Activated T-cell treated with anti-CD3 and anti-CD28 coated beads for 24 hours (primary cell): ENCODE results near the gene KRT73.

Source experiments
- DNase-seq: peaks from one replicate; pipeline ENCODE4 v3.0.0-alpha.2; 2020; ENCODE audit warnings: low read depth

The KRT73 gene

DNA sequence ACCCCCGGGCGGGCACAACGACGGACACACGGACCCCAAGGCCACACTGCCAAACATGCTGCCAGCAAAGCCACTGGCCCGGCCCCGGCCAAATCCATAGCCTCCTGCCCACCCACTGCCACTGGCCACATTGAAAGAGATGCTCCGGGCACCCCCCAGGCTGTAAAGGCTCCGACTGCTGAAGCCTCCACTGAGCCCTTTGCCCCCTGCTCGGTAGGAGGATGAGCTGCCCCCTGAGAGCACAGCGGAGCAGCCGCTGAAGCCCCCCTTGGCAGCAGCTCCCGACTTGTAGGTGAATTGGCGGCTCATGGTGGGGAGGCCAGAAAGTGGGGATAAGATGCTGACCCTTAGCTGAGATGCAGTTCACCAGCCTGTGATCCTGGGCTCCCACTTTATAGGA is at the start of gene KRT73:
TSS of gene KRT73 (minus strand) at position 344 of the 400 bp plus-strand sequence. CDS start at position 309, 35 bp downstream.
- DNase-seq, result no peak

DNA sequence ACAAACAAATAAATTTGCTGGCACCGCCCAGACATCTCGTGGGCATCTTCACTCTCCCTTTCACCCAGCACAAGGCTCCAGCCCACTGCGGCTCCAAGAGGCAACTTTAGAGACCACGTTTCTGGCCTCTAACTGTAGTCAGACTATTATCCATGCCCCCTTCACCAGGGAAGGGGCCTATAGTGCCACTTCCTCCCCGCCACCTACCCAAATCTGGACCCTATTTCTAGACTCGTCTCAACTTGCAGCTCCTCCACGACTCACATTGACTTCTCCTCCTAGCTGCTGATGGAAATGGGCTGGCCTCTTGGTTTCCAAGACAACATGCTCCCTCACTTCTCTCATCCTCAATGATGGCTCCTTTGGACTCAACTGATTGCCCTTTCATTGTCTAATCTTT is 49.6 kb upstream of the KRT73 start:
- no peak for DNase-seq

DNA sequence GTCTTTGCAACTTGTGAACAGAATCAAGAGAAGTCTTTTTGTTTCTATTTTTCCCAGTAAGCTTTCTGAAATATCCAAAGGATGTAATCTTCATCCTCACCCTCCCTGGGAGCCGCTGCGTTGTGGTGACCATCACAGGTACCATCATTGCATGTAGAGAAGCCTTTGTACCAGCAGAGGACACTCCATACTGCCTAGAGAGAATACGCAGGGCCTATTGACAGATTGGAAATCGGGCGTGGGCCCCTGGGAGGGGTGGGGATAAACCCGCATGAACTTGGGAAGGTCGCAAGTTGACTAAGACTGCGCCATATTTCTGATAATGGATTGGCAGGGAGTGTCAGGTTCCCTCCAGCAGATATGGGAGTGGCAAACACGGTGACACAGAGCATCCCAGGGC is 49.1 kb upstream of the KRT73 start:
- DNase-seq, result no peak

DNA sequence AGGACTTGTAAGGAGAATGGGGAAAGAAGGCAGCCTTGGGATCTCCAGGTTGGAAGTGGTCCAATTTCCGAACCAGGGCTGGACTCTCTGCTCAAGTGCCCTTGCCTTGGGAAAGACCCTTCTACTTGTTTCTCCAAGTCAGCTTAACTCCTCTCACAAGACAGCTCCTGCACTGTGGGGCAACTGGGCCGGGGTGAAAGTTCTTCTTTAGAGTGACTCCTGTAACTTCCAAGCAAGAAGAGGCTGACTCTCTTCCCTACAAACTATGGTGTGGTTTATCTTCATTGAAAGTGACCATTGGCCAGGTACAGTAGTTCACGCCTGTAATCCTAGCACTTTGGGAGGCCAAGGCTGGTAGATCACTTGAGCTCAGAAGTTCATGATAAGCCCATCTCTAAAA is 48.1 kb upstream of the KRT73 start:
- DNase-seq, result no peak

DNA sequence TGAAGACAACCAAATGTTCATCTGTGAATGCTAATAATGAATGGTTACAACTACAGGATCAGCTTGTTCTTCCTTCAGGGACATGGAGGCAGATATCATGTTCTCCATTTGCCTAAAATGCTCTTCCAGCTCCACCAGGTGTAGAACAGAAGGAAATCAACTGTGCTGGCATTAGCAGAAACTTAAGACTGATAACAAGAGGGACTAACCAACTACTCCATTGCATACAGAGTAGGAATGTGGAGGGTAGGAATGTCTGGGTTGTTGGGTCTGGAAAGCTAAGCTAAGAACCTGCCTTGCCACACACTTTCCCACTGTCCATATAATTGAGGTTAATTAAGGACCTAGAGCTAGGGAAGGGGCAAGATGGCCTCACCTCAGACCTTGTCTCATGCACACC is 45.1 kb upstream of the KRT73 start:
- no peak for DNase-seq

DNA sequence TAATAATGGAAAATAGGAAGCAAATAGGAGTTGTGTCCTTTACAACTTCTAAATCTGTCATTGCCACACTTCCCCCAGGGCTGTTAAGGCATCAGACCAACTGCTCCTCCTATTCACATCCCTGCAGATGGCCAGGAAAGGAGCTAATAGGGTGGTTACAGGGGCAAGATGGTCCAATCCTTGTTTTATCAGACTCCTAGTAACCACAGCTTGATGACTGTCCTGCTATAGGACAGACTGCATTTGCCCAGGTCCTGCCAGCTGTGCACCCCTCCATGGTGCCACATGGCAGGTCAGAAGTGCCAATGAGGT is 44.5 kb upstream of the KRT73 start:
- DNase-seq, result no peak

DNA sequence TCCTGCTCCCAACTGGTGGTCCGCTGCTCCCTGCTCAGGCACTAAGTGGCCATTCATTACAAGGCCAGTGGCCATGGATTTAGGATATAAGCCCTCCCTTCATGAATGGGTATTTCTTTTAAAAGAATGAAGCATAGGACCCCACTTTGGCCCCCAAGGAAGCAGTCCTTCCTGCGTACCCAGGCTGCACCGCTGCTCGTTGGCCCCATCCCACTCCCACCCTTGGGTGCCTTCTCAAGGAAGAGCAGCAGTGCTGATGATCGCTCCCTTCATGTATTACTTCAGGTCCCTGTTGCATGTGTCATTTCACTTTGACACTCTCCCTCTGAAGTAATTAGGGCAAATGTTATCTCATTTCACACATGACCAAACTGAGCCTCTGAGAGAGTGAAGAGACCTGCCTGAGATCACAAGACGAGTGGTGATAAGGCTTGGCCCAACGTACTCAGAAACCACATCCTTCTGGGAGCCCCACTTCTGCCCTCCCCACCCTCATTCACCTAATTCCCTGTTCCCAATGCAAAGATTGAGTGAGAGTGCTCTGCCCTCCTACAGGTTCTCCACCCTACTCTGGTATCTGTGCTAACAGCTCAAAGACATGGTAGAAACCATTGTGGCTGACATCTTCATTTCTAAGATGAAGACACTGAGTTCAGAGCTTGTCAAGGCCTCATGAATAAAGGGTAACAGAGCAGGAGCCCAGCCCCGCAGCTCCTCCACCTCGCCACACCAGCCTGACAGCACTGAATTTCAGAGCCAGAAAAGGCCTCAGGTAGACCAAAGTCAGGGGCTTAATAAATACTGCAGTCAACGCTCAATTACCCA is 43.9 kb upstream of the KRT73 start:
- DNase-seq, result no peak

DNA sequence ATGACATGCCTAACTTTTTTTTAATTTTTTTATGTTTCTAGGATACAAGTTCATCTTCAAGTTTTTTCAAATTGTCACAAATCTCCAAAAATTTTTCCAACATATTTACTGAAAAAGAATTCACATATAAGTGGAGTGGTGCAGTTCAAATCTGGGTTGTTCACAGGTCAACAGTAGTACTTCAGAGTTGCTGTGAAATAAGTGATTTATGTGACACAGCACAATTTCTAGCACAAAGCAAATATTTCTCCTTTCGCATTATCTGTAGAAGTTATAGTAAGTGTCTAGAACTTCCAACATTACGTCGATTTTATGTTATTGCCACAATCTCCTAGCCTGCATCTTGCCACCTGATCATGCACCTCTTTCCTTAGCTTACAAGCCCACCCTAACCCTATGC is 43.3 kb upstream of the KRT73 start:
- DNase-seq, result no peak

DNA sequence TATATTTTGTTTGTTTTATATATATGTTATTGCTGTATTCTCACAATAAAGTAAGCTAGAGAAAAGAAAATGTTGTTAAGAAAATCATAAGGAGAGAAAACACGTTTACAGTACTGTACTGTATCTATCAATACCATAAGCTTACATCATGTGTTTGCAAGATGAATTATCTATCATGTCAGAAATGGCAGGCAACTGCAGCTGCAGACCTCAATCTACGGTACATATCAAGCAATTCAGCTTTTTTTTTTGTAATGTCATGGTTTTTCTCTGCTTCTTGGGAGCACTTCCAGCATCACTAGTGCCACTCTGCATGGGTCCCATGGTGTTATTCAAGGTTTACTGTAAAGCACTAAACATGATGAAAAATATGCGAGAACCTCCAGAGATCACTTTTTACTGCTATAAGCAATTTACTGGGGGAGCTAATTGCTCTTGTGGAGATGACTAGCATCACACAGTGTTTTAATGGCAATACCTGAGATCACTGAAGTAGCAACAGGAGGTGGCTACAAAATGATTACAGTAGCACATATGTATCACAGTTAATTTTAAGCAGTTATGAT is 42.7 kb upstream of the KRT73 start:
- DNase-seq, result no peak

DNA sequence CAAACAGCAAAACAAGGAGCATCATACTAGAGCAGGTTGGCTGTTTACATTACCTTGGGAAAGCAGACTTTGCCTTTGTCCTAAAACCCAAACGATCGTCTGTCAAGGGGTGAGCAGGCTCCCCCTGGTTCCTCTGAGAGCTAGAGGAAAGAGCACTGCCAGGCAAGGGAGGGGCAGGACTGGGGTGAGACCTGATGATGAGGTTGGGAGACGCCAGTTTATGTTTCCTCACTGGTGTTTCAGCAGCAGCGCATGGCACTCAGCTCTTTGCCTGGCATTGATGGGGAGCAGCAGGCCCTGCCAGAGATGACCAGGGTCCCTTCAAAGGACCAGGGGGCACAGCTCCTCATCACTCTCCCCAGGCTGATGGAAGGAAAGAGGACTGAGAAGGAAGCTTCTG is 41.6 kb upstream of the KRT73 start:
- DNase-seq, result no peak

DNA sequence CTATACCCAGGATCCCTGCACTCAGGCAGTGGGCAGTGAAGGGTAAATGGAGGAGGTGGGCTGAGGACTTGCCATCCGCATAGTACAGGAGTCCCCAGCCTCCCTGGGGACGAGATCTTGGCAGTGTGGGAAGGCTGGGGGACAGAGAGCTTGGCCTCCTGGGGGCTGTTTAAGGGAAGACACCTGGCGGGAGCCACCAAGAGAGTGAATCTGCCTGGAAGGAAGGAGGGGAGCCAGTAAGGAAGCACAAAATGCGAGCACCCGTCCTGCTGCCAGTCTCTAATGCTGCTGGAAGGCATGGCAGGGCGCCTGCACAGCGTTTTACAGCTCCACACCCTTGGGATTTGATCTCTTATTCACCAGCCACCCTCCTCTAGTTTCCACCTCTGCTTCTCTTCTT is 41.0 kb upstream of the KRT73 start:
- no peak for DNase-seq

DNA sequence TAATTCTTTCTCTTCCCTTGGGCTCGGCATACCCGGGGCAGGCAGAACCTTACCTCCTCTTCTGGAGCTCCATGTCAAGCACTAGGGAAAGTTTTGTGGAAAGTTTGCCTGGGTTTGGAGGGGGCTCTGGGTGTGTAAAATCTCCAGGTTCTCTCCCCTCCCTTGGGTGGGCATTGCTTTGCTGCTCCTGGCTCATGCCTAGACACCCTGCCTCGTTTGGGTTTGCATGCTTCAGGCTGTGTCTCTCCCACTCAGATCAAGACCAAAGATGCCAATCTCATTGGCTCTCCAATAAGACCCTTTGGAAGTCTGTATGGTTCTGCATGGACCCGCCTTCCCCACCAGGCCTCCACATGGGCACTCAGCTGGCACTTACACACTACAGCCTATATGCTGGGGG is 39.8 kb upstream of the KRT73 start:
- DNase-seq, result no peak

DNA sequence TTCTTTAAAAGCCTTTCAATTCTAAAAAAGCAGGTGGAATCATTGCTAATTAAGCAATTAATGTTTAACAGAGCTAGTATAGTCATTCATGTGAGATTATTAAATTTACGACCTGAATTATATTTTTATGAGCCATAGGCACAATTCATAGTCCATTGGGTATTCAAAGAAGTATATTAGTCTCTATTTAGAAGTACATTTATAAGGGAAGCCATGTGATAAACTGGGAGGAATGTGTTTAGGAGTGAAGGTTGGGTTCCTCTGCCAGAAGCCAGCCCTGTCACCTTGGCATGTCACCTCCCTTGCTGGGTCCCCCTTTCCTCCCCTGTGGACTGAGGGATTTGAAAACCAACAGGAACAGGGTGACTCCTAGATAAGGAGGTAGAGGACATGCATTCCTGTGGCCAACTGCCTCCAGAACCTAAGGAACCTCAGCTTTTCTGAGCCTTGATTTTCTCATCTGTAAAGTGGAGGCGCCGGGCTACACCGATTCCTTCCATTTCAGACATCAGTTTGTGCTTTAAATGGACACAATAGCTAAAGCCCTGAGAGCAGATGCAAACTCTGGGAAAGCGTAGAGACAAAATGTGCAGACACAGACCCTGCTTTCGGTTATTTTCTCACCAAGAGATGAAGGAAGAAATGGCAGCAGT is 39.0 kb upstream of the KRT73 start:
- no peak for DNase-seq

DNA sequence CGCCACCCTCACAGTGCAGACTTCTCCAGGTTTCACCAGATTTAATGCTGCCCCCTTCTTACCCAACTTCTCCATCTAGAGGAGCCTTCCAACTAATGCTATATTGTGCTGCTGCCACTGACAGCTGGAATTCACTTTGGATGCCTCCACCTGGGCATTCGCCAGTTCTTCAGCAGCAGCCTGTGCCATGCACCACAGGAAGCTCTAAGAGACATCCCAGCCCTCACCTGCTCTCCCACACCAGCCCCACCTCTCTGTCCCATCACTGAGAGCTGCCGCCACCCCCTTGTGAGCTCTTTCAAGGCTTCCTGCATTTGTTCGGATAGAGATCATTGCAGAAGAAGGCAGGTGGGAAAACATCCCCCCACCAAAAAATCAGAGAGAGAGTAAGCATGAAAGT is 38.3 kb upstream of the KRT73 start:
- DNase-seq, result no peak

DNA sequence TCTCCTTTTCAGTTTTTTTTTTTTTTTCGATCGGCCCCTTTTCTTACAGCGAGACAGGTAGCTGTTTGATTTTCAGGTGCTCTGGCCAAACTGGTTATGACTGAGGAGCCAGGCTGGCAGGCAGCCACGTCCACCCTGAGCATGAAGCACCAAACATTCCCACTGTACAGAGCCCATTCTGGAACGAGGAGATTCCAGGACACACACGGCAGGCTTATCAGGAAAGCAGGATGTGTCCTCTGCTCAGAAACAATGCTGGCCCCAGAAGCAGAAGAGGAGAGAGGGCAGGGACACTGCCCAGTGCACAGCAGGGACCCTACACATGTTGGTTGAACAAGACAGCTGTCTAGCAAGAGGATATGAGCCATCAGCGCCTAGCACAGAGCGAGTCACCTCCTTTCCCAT is 37.4 kb upstream of the KRT73 start:
- DNase-seq, result no peak

DNA sequence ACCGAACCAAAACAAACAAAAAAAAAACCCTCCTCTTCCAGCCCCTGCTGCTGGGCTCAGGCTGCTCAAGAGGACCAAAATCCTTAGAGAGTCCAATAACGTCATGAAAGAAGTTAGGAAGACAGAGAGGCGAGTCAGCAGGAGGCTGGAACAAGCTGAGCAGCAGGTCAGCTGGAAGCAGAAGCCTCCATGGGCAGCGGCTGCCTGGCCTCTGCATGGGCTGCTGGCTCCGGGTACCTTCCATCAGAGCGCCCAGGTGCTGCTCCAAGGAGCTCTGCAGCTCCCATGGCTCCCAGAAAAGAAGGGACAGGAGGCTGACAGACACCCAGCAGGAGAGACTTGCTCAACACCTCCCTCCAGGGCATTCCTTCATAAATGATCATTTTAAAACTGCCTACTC is 36.9 kb upstream of the KRT73 start:
- no peak for DNase-seq

DNA sequence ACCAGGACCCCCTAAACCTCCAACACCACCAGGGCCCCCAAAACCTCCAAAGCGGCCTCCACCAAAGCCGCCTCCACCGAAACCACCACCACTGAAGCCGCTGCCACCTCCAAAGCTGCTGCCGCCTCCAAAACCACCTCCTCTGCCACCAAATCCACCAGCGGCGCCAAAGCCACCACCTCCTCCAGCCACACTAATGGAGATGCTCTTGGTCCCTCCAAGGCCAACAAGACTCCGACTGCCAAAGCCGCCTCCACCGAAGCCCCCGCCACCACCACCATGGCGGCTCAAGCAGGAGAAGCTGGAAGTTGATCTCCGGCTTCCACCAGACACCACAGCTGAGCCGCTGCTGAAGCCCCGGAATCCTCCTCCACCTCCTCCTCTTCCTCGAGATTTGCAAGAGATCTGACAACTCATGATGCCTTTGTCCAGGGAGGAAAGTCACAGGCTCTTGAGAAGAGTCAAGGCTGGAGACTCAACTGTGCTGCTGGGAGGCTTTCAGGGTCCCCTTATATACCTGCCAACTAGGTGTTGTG is 33.4 kb upstream of the KRT73 start, which contains the start of gene KRT2:
TSS of gene KRT2 (minus strand) at position 486 of the 536 bp plus-strand sequence. CDS start at position 417, 69 bp downstream.
- DNase-seq, result no peak

DNA sequence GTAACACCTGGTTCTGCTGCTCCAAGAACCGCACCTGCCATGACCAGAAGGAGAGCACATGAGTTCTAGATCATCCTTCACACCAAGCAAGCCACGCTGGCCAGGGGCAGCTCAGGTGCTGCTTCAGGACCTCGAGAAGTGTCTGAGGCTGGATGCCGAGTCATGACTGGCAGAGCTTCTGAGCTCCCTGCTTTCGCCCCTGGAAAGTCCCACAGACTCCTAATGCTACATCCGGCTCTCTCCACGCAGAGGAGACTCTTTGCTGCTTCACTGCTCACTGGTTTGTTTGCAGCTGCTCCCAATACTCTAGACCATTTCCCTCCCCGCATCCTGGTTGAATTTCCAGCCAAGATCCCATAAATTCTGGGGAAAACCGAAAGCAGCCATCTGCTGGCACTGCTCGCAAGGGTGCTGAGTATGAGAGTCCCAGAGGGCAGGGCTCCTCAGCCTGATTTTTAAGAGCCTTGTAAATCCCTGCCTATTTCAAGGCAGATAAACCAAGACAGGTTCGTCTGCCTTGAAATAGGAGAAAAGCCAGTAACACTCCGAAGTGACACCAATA is 32.2 kb upstream of the KRT73 start:
- DNase-seq, result no peak

DNA sequence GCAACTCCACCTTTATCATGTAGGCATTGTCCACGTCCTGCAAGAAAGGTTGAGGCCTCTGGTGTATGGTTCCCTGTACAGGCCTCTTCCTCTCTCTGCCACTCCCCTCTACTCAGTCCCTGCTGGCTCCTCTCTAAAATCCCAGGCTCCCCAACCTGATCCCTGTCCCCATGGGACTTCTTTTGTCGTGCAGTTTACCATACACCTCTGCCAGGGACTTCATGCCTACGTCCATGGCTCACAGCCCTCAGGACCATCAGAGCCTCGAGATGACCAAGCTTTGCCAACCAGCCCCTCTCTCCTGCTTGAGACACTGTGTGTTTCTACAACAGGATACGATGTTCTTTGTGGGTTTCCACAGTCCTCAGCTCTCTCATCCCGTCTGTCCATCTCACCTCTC is 30.7 kb upstream of the KRT73 start:
- DNase-seq, result no peak

DNA sequence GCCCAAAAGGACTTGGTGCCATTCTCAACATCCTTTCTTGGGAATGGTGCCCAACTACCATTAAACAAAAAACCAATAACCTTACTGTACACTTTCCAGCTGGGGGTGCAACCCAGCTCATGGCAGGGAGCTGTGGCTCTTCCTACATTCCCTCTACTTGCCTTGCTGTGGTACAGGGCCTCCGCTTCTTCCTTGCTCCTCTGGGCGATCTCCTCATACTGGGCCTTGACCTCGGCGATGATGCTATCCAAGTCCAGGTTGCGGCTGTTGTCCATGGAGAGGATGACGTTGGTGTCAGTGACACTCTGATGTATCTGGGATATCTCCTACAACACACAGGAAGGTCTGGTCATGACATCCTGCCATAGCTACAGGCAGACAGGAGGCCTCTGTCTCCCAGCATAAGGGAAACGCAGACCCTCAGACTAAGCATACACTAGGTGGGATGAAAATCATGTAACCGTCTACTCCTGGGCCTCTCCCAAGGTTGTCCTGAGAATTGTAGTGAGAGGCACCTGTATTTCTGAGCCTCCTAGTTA is 29.7 kb upstream of the KRT73 start:
- no peak for DNase-seq

DNA sequence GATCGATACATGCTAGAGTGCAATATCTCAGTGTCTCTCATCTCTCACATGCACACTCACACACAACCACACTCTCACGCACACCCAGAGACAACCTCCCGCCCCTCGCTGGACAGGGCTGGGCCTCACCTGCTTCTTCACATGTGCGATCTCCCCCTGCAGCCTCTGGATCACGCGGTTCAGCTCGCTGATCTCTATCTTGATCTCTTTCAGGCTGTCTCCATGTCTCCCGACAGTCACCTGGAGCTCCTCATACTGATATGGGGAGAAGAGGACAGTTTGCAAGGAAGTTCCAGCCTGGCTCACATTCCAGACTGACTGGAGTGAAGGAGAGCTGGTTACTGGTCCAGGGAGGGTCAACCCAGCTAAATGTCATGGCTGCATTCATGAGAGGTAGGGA is 29.2 kb upstream of the KRT73 start:
- no peak for DNase-seq

DNA sequence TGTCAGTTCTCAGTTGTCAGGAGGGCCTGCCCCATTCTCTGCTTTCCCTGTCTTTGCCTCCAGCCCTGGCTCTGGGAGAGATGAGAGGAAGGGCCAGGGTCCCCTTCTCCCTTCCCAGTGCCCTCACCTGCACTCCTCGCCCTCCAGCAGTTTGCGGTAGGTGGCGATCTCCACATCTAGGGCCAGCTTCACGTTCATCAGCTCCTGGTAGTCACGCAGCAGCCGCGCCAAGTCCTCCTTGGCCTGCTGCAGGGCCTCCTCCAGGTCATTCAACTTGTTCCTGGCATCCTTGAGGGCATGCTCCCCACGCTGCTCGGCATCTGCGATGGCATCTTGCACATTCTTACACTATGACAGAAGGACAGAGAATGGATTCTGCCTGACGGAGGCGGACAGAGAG is 28.3 kb upstream of the KRT73 start:
- no peak for DNase-seq

DNA sequence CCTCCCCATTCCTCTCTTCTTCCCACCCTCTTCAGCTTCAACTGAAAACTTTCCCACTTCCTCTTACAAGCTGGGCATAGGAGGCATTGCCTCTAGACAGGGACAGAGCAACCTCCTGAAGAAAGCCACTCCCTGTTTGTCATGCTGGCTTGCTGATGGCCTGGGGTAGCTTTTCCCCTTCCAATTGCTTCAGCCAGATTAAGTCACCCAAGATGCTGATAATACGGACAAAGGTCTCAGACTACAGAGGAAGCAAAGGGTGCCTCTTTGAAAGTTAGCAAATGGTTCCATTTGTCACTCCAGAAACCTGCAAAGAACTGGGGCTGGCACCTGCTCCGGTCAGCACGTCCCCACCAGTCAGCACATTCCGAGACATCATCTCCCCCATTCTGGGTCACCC is 27.6 kb upstream of the KRT73 start:
- DNase-seq, result no peak
